Stimulated activated CD8-positive, alpha-beta memory T cell treated with anti-CD3 and anti-CD28 coated beads, Interleukin-2, amount 100 ng/mL, for 48 hours (primary cell): ENCODE measurements around the gene LNX2.
A peak's percentile ranks its signal among the peaks of the same experiment; 100 is the strongest.

Experiments used
- DNase-seq, 2 donors: peaks; one replicate each; pipeline ENCODE4 v3.0.0-alpha.2; 2020; ENCODE audit warnings: low read depth in 2 of 2

Gene LNX2

GRCh38 chr13:27562457-27562856 lies 57.9 kb downstream of the LNX2 start:
- no peak for DNase-seq

- no peak for DNase-seq
Observed at GRCh38 chr13:27559719-27560118, 60.6 kb downstream of the LNX2 start.

GRCh38 chr13:27556109-27556508 lies 64.2 kb downstream of the LNX2 start:
- DNase-seq = no peak

GRCh38 chr13:27551562-27551961 lies 68.8 kb downstream of the LNX2 start:
- DNase-seq = no peak

GRCh38 chr13:27549406-27549981 lies 70.8 kb downstream of the LNX2 start:
- DNase-seq = no peak

GRCh38 chr13:27542220-27542619 lies 78.1 kb downstream of the LNX2 start:
- DNase-seq = no peak

GRCh38 chr13:27541386-27541785 lies 78.9 kb downstream of the LNX2 start:
- no peak for DNase-seq

- DNase-seq = no peak
Observed at GRCh38 chr13:27536361-27537101, 83.8 kb downstream of the LNX2 start.

GRCh38 chr13:27535546-27535945 lies 84.8 kb downstream of the LNX2 start:
- DNase-seq = no peak

- no peak for DNase-seq
Observed at GRCh38 chr13:27534981-27535380, 85.3 kb downstream of the LNX2 start.

- DNase-seq = no peak
Observed at GRCh38 chr13:27534108-27534980, 86.0 kb downstream of the LNX2 start.

GRCh38 chr13:27533155-27533643 lies 87.1 kb downstream of the LNX2 start:
- DNase-seq = peak; percentile 33 to 34

GRCh38 chr13:27528908-27529307 lies 91.4 kb downstream of the LNX2 start:
- DNase-seq = no peak

- no peak for DNase-seq
Observed at GRCh38 chr13:27526516-27526915, 93.8 kb downstream of the LNX2 start.

GRCh38 chr13:27524981-27525975 lies 95.1 kb downstream of the LNX2 start:
- DNase-seq = no peak

GRCh38 chr13:27523346-27524073 lies 96.8 kb downstream of the LNX2 start:
- no peak for DNase-seq

- DNase-seq = no peak
Observed at GRCh38 chr13:27522847-27523246, 97.5 kb downstream of the LNX2 start.

GRCh38 chr13:27516103-27516502 lies 104.2 kb downstream of the LNX2 start:
- no peak for DNase-seq

GRCh38 chr13:27510082-27510481 lies 110.2 kb downstream of the LNX2 start:
- no peak for DNase-seq

- DNase-seq = no peak
Observed at GRCh38 chr13:27508802-27509201, 111.5 kb downstream of the LNX2 start.

GRCh38 chr13:27505792-27506191 lies 114.5 kb downstream of the LNX2 start:
- no peak for DNase-seq
